Retina (tissue), 1 donor: Measurements from ENCODE around the gene TMEM37.

Source experiments
- DNase-seq: peaks from one replicate; pipeline ENCODE4 v3.0.0-alpha.2; 2016

Gene TMEM37

DNA sequence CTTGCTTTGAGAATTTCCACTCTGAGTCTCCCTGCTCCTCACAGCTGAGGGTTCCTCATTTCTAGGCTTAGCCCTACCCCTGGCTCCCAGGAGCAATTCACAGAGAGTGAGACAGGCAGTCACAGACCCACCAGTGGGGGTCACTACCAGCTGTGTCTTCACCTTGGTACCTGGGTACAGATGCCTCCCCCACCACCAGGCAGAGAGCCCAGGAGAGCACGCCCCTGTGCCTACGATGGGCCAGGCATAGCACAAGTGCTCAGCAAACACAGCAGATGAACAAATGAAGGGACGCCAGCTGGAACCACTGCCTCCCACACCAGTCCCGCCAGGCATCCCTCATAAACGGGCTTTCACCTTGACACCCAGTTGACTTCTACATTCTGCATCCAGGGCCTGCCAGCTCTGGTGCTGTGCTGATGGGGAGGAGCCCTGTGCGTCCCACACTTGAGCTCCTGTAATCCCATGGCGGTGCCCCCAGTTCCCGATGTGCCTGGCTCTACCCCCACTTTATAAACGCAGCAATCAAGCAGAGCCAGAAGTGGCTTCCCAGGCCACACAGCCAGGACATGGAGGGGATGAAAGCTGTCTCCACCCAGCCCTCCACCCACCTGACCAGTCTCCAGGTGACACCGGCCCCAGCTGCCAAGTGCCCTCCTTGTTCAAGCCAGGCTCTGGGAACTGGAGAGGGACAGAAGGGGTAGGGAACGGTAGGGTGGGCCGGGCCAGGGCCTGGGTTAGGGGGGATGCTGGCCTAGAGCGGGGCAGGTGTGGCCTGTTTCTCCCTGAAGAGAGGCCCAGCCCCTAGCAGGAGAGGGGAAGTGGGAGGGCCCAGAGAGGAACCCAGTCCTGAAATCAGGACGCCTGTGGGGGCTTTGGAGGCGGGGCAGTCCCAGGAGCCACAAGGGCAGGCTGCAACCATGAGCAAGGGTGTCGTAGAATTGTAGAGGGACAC lies 50.1 kb downstream of the TMEM37 start:
- DNase-seq, result no peak

- no peak for DNase-seq
Measured at GRCh38 chr2:119482481-119483394, 51.1 kb downstream of the TMEM37 start.

GRCh38 chr2:119483395-119483753 lies 51.7 kb downstream of the TMEM37 start:
- DNase-seq, result no peak

GRCh38 chr2:119483896-119484718 lies 52.5 kb downstream of the TMEM37 start:
- no peak for DNase-seq

DNA sequence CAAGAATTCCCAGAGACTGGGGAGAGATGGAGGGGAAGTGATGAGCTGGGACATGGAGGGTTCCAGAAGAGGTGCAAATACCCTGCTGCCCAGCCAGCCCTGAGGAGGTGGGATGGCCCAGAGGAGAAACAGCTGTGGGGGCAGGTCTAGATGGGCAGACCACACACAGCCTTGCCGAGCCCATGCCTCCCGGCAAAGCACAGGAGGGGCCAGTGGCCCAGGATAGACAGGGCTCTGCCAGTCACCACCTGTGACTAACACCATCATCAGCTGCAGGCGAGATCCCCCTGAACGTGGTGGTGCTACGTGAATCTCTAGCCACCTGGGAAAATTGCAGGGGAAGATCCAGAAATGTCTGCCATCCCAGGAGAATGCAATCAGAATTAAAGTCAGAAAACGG lies 53.2 kb downstream of the TMEM37 start:
- no peak for DNase-seq

GRCh38 chr2:119485336-119486110 lies 53.9 kb downstream of the TMEM37 start:
- DNase-seq, result no peak

GRCh38 chr2:119486196-119486827 lies 54.7 kb downstream of the TMEM37 start:
- DNase-seq, result no peak

- DNase-seq, result no peak
Measured at GRCh38 chr2:119486886-119487285, 55.2 kb downstream of the TMEM37 start.

DNA sequence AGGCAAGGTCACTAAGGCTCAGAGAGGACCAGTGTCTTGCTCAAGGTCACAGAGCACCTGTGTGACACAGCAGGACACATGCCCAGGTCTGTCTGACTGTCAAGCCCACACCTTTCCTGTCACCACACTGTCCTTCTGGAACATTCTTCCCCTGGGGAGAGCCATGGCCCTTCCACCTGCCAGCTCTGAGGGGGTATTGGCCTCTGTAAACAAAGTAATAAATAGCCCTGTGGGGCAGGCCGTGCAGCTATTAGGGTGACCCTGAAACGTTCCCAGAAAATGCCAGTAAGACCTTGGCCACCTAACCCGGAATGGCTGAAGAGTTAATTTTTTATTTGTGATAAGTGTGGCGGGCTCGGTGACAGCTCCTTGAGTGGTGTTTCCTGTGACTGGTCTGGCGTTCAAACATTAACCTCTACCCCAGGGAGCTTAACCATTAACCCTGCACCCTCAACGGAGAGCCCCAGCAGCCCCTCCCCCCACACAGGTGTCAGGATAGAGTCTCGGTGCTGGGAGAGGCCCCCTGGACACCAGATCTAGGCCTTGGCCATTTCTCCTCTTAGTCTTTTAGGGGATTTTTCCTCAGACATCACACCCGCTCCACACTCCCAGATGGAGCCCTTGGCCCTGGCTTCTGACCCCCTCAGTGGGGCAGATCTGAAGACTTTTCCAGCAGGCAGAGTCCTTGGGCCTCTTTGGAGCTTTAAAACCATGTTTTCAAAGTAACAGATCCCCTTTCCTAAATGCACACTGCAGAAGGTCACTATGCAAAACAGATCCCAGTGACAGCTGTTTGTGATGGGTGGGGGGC lies 56.0 kb downstream of the TMEM37 start:
- no peak for DNase-seq
